NCI-H345 (cell line): Measurements from ENCODE around the gene TOR4A.

Experiments used
- DNase-seq: peaks from one replicate; lab custom pipeline; 2025; lab: John Stamatoyannopoulos, UW

TOR4A gene

GRCh38 chr9:137306066-137306849 is 28.7 kb downstream of the TOR4A start:
- no peak for DNase-seq

GRCh38 chr9:137306850-137307254 is 29.3 kb downstream of the TOR4A start:
- no peak for DNase-seq

GRCh38 chr9:137307255-137308056 is 29.9 kb downstream of the TOR4A start:
- DNase-seq, result no peak

- no peak for DNase-seq
Observed at GRCh38 chr9:137308057-137308619, 30.6 kb downstream of the TOR4A start.

GRCh38 chr9:137309368-137310188 is 32.1 kb downstream of the TOR4A start:
- no peak for DNase-seq

- no peak for DNase-seq
Observed at GRCh38 chr9:137310189-137311052, 32.9 kb downstream of the TOR4A start.

- DNase-seq, result no peak
Observed at GRCh38 chr9:137311171-137311985, 33.9 kb downstream of the TOR4A start.

GRCh38 chr9:137311986-137312851 is 34.7 kb downstream of the TOR4A start:
- no peak for DNase-seq

- DNase-seq, result no peak
Observed at GRCh38 chr9:137312852-137313325, 35.4 kb downstream of the TOR4A start.

- no peak for DNase-seq
Observed at GRCh38 chr9:137313326-137313936, 35.9 kb downstream of the TOR4A start.

GRCh38 chr9:137313956-137314560 is 36.5 kb downstream of the TOR4A start:
- DNase-seq, result no peak

- DNase-seq, result no peak
Observed at GRCh38 chr9:137314561-137315560, 37.3 kb downstream of the TOR4A start.

GRCh38 chr9:137315581-137316011 is 38.1 kb downstream of the TOR4A start:
- no peak for DNase-seq

- no peak for DNase-seq
Observed at GRCh38 chr9:137316012-137316981, 38.8 kb downstream of the TOR4A start.

GRCh38 chr9:137317021-137317717 is 39.6 kb downstream of the TOR4A start:
- no peak for DNase-seq
